DMS114 treated with DMSO at 0.1 percent for 48 hours (cell line): ENCODE results near the gene F10.

Experiments used
- DNase-seq: peaks from one replicate; lab custom pipeline; 2025; ENCODE audit not compliant: unreplicated experiment; lab: John Stamatoyannopoulos, UW

Gene F10

GRCh38 chr13:113167575-113167974 lies 45.0 kb downstream of the F10 start:
- no peak for DNase-seq

GRCh38 chr13:113168211-113168610 lies 45.6 kb downstream of the F10 start:
- DNase-seq = no peak

- no peak for DNase-seq
Observed at GRCh38 chr13:113169277-113170272, 47.0 kb downstream of the F10 start.

- no peak for DNase-seq
Observed at GRCh38 chr13:113170511-113170910, 47.9 kb downstream of the F10 start.

GRCh38 chr13:113171250-113172125 lies 48.9 kb downstream of the F10 start:
- DNase-seq = no peak

GRCh38 chr13:113172419-113172926 lies 49.9 kb downstream of the F10 start:
- no peak for DNase-seq

- DNase-seq = no peak
Observed at GRCh38 chr13:113176280-113176679, 53.7 kb downstream of the F10 start.

- DNase-seq = no peak
Observed at GRCh38 chr13:113176822-113177221, 54.2 kb downstream of the F10 start.

GRCh38 chr13:113178070-113178895 lies 55.7 kb downstream of the F10 start:
- no peak for DNase-seq

GRCh38 chr13:113178896-113179167 lies 56.2 kb downstream of the F10 start:
- no peak for DNase-seq

- DNase-seq = no peak
Observed at GRCh38 chr13:113179374-113180230, 57.0 kb downstream of the F10 start.

GRCh38 chr13:113182046-113182445 lies 59.4 kb downstream of the F10 start:
- DNase-seq = no peak

- no peak for DNase-seq
Observed at GRCh38 chr13:113183450-113184129, 61.0 kb downstream of the F10 start.

GRCh38 chr13:113184568-113185440 lies 62.2 kb downstream of the F10 start:
- no peak for DNase-seq

- DNase-seq = no peak
Observed at GRCh38 chr13:113186061-113186900, 63.7 kb downstream of the F10 start.

GRCh38 chr13:113187263-113187669 lies 64.7 kb downstream of the F10 start:
- no peak for DNase-seq

- DNase-seq = no peak
Observed at GRCh38 chr13:113187883-113188665, 65.5 kb downstream of the F10 start.
